Activated T-helper 1 cell treated with Interleukin-2 at 50 U/mL for 16 hours (primary cell): ENCODE measurements around the gene MRPL20.
A peak's percentile ranks its signal among the peaks of the same experiment; 100 is the strongest.
"Not testable (repeated sequence)": the region's sequence is repeated elsewhere in the genome, so short reads cannot be mapped to it uniquely, and the experiment has no call there.

ENCODE experiments used
- DNase-seq: peaks from one replicate; pipeline ENCODE4 v3.0.0-alpha.2; 2020; ENCODE audit warnings: low read depth

The MRPL20 gene

DNA sequence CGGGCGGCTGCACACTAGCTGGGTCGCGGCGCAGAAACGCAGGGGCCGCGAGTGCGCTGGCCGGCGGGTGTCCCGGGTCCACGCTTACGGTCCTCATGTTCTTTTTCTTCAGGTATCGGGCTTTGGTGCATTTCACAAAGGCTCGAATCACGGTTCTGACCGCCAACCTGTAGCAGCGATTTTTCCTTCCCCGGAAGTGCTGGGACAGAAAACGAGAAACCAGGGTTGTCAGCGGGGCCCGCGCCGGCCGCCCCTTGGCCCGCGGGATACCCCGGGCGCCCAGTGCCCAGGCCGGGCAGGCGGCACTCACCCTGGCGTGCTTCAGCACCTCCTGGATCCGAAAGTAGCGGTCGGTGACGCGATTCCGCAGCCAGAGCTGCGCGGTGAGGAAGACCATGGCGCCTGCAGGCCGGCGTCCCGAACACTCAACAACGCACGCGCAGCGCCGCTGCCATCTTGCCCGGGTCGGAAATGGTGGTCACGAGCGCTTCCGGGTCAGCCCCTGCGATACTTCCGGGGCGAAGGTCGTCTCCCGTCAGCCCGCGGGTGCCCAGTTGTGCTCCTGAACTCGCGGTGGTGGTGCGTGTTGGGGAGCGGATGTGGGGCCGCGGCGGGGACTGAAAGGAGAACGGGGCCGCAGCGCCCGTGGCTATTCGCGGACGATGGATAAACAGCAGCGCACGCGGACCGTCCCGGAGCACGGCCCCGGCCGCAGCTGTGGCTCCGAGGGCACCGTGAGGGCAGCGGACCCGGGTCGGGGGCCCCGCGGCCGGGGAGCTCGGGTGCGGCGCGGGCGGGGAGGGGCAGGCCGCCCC lies at the start of gene MRPL20:
MRPL20 (minus strand) TSS at position 473 of the 815 bp plus-strand sequence; CDS start at position 397, 76 bp downstream.
- peak; percentile 95 for DNase-seq

DNA sequence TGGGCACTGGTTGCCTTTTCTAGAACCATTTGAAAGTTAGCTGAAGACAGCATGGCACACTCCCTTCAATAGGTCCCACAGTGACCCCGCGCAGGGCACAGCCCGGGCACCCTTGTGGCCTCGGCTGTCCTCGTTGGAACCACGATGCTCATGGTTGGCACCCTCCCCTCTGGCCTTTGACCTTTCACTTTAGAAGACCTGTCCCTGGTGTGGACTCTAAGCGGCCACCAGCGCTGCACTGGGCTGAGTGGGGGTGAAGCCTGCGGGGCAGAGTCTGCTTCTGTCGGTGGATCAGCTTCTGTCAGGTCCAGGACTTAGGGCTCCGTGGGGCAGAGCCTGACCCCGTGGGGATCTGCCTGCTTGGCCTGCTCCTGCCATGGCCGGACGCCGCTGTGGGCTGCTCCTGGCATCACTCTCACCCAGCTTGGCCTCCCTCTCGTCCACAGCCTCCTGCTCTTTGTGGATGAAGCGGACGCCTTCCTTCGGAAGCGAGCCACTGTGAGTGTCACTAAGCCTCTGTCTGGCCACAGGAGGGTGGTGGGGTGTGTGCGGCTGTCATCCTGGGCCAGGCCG lies 49.7 kb upstream of the MRPL20 start:
- not testable (repeated sequence) for DNase-seq

DNA sequence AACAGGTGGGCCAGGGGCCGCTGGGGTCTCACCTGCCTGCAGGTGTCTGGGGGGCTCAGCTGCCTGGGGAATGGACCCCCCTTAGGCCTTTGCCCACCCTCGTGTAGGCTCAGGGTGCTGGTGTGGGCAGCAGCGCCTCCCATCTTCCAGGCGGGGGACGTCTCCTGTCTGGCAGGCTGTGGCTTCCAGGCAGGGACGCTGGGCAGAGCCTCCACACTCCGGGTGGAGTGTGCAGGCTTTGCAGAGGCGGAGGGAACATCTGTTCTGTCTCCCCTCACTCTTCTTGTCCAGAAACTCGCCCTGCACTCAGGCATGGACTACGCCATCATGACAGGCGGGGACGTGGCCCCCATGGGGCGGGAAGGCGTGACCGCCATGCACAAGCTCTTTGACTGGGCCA lies 48.8 kb upstream of the MRPL20 start:
- not testable (repeated sequence) for DNase-seq

DNA sequence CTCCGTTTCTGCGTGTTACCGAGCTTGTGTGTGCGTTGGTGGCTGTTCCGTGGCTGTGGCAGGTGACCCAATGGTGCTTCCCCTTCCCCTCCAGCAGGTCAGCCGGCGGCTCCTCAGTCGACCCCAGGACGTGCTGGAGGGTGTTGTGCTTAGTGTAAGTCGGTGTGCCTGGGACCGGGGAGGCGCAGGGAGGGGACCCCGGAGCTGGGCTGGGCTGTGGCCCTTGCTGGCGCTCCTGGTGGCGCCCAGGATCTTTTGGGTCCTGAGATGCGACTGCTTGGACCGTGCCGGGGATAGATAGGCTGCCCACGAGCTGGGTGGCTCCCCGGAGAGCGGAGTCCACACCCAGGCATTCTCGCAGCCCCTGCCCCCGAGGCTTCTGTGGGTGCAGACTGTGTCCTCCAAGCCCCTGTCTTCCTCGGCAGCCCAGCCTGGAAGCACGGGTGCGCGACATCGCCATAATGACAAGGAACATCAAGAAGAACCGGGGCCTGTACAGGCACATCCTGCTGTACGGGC lies 48.3 kb upstream of the MRPL20 start:
- no peak for DNase-seq

DNA sequence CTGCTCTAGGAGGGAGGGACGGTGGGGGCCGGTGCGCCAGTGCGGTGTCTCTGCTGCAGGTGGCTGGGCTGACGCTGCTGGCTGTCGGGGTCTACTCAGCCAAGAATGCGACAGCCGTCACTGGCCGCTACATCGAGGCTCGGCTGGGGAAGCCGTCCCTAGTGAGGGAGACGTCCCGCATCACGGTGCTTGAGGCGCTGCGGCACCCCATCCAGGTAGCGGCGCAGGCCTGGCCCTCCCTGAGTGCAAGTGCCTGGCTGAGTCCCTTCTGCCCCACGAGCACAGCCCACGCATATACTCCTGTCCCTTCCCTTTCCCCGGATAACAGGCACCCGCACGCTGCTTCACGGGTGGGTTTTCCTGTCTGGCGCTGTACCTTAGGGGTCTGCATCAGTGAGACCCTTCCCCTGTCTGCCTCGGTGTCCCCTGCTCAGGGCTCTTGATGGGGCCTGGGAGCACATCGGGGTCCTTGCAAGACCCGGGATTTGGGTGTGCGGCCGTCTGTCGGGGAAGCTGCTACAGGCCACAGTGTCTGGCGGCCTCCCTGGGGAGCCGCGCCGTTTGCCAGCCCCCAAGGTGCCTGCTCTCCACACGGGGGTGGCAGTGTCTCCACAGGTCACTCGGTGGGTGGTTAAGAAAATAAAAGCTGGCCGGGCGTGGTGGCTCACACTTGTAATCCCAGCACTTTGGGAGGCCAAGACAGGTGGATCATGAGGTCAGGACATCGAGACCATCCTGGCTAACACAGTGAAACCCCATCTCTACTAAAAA lies 47.4 kb upstream of the MRPL20 start:
- DNase-seq, result not testable (repeated sequence)

DNA sequence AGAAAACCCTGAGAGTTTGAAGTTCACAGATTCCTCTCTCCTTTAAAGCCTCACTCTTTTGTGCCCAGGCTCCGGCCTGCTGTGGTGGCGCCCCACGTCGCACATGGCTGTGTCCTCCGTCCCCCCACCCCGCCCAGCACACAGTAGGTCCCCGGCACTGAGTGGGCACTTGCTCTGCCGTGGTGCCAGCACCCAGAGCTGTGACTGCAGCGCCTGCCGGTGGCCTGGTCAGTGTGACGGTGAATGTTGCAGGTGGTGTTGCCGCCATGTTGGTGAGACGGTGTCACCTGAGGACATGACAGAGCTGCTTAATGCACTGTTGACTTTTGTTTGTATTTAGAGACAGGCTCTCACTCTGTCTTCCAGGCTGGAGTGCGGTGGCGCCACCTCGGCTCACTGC lies 45.8 kb upstream of the MRPL20 start:
- no peak for DNase-seq

DNA sequence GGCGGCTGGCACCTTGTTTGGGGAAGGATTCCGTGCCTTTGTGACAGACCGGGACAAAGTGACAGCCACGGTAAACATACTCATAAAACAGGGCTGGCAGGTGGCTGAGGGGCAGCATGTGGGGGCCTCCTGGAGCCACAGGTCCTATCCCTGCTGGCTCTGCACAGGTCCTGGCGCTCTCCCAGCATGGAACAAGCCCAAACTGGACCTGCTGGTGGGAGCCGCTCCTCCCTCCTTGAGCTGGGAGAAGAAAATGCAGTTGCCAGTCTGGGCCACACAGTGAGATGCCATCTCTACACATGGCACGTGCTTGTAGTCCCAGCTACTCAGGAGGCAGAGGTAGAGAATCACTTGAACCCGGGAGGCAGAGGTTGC lies 45.3 kb upstream of the MRPL20 start:
- DNase-seq, result not testable (repeated sequence)

DNA sequence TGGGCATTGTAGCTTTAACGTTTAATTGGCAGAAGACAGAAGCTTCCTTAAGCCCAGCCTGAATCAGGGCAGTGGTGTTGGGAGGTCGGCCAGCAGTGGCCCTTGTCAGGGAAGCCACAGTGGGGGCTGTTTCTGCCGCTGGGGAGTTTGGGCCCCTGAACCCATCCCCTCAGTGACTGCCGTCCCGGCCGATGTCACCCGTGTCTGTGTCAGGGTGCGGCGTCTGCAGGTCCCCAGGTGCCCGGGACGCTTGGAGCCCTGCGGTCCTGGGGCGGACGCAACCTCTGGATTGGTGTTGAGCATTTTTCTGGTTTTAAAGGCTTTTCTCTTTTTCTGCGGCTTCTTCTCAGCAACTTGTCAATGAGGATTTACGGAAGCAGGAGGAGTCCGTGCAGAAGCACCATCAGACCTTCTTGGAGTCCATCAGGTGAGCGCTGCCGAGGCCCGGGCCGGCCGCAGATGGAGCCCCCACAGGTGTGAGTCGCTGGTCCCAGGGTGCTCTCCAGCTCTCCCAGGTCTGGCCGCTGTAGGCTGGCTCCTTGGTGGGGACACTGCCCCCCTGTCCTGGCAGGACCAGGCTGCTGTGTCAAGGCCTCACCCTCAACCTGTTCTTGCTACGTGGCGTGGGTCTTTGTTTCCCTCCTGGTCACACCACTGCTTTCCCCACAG lies 44.7 kb upstream of the MRPL20 start:
- no peak for DNase-seq

DNA sequence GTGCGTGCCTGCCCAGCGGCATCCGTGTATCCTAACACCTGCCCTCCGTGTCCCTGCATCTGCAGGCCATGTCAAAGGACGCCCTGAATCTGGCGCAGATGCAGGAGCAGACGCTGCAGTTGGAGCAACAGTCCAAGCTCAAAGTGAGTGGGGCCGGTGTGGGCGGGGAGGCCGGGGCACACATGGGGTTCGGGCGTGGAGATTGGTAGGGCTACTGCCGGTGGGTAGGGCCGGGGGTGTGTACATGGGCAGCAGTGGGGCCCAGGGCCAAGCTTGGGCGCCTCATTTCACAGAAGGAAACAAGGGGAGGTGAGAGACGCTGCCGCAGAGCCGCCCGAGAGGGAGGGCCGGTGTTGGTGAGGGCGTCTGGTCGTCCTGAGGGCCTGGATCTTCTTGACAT lies 43.5 kb upstream of the MRPL20 start:
- not testable (repeated sequence) for DNase-seq

DNA sequence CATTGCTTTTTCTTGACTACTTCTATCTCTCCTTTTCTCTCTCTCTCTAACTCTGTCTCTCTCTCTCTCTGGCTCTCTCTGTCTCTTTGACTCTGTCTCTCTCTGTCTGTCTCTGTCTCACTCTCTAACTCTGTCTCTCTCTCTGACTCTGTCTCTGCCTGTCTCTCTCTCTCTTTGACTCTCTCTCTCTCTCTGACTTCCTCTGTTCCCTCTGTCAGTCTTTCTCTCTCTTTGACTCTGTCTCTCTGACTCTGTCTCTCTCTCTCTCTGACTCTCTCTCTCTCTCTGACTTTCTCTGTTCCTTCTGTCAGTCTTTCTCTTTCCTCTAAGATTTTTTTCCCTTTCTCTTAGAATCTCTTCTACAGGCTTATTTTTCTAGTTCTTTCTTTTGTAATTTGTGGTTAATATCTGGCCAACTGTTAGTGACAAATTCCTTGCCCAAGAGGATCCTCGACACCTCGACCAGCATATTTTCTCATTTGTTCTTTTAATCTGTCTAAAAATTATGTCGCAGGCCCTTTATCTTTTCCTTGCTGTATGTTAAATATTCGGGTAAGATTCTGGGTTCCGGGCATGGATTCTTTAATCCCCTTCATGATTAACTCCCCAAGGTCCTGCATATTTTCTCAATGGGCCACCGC lies 42.1 kb upstream of the MRPL20 start, which contains the start of gene ATAD3C:
ATAD3C (plus strand) TSS at position 591 of the 641 bp plus-strand sequence. CDS start 995 bp downstream, outside the sequence.
- no peak for DNase-seq

DNA sequence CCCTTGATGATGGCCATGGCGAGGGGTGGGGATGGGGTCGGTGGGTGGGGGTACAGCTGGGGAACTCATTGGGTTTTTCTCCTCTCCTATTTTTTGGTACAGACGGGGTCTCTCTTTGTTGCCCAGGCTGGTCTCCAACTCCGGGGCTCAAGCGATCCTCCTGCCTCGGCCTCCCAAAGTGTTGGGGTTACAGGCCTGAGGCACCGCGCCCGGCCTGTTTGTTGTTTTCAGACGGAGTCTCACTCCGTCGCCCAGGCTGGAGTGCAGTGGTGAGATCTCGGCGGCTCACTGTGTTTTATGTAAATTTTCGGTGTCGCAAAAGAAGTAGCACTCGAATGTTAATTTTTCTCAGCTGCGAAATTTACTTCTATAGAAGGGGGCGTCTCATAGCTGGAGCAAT lies 39.5 kb upstream of the MRPL20 start:
- DNase-seq, result not testable (repeated sequence)

DNA sequence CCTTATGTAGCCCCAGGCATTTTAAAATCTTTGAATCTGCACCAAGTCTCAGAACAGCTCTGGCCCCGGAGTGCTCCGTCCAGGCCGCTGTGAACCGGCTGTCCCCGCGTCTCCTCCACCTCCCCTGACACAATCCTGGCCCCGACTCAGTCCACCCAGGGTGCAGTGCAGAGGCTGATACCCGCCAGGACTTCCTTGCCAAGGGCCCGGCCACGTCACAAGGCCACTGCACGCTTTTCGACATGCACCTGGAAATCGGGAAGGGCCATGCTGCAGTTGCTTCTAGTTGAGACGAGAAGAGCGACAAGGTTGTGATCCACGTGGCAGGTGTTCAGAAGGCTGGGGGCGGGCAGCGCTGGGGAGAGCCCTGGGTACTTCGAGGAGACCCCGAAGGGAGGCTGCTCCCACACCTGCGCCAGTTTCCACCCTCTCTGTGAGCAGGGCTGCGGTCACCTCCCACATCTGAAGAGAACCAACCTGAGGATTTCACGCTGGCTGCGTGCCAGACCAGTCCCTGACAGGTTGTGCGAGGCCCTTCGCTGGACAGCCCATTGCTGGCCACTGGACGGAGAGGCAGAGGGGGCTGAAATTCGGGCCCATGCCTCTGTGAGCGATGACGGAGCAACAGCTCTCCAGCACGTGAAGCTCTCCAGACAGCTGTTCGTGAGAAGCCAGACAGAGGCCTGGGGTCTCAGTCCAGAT lies 35.1 kb upstream of the MRPL20 start:
- no peak for DNase-seq

DNA sequence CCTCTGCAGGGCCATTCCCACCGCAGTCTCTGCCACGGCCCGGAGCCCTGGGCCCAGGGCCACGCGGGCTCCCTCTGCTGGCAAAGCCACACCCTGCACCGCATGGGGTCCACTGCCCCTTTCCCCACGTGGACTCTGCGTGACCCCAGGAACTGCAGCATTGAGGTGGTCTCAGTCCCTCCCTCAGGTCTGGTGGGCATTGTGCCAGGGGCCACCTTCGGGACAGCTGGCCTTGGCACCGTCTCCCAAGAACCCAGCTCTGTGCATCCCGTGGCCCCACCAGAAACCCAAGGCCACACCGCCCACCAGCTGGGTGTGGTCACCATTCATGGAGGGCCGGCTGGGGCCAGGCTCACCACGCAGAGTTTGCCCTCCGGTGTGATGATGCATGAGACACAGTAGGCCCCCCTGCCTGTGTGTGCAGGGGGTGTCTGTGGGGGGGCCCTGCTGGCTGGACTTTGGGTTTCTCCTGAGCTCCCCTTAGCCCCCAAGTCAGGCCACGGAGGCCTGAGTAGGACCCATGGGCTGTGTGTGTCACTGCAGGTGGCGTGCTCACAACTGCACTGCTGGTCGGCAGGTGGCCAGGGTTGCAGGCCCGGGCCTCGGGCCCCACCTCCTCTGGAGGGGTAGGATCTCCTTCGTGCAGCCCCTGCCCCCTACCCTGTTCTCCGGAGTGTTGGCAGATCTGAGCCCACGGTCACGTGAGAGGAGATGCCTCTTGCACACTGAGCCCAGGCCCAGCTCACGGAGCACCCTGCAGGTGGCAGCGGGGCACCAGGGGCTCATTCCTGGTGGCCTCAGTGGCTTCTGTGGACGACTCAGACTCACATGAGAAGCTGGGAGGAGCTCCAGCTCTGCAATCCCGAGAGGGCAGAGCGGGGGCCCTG lies 34.2 kb upstream of the MRPL20 start:
- peak; percentile 38 for DNase-seq

DNA sequence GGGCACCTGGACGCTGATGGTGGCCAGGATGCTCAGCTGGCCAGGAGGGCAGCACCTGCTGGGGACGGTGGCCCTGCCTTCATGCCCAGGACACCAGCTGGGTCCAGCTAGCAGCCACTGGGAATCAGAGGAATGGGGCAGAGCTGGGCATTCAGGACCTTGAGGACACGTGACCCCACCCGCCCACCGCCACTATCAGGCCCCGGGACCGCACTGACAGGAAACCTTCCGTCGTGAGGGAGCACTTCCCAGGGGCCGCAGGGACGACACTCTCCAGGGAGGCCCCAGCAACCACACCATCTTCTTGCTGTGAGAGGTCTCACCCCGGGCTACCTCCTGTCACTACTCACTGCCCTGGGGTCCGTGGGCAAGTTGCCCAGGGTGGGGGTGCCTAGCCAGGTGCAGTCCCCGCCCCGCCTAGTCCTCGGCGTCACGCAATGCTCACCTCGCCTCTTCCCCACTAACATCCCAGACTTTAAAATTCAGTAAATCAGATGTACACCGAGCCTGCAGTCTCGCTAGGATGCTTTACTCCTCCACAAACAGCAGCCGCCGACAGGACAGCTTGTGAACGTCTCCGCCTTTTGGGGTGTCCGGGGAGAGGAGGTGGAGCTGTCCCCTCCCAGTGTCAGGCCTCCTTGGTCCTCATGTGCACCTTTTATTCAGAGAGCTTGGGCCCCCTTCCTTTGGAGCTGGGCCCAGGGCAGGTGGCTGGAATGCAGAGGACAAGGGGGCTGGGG lies 33.3 kb upstream of the MRPL20 start:
- DNase-seq, result no peak

DNA sequence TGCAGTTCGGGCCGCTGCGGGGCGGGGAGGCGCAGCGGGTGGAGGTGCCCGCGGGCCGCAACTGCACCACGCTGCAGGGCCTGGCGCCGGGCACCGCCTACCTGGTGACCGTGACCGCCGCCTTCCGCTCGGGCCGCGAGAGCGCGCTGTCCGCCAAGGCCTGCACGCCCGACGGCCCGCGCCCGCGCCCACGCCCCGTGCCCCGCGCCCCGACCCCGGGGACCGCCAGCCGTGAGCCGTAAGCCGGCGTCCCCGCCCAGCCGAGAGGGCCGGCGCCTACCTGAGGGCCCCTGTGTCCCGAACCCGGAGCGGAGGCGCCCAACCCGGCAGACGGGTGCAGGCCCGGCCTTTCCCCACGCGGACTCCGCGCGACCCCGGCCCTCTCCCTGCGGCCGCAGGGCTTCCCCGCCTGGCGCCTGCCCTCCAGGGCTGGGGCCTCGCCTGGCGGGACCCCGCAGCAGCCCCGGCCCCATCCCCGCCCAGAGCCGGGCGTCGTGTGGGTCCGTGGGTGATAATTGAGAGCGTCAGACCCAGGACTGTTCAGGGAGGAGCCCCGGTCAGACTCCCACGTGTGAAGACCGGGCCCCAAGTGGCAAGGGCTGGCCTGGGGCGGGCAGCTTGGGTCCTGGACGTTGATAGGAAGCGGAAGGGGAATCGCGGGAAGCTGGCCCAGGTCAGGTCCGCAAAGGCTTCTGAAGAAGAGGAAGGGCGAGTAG lies 32.6 kb upstream of the MRPL20 start:
- DNase-seq, result no peak

DNA sequence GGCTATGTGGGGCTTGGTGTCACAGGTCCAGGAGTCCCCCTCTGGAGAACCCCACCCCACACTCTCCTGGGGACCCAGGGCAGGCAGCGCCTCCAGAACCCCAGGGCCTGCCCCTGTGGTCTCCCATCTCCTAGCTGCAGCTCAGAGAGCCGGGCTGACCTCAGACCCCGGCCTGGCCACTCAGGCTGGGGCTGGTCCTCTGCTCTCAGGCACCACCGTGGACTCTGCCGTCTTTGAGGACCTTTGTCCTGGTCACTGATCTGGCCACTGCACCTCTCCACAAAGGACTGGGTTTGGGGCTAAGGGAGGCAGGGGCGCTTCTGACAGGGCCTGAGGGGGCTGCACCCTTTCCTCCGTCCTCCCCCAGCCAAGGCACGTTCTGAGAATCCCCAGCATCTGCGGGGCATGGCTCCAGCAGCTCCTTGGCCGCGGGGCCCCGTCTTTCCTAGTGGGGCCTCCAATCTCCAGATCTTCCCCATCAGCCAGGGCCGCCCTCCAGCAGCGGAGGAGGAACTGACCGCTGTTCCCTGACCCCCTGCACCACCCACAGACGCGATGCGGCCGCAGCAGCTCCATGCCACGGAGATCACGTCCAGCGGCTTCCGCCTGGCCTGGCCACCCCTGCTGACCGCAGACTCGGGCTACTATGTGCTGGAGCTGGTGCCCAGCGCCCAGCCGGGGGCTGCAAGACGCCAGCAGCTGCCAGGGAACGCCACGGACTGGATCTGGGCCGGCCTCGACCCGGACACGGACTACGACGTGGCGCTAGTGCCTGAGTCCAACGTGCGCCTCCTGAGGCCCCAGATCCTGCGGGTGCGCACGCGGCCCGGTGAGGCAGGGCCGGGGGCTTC lies 31.7 kb upstream of the MRPL20 start:
- no peak for DNase-seq

DNA sequence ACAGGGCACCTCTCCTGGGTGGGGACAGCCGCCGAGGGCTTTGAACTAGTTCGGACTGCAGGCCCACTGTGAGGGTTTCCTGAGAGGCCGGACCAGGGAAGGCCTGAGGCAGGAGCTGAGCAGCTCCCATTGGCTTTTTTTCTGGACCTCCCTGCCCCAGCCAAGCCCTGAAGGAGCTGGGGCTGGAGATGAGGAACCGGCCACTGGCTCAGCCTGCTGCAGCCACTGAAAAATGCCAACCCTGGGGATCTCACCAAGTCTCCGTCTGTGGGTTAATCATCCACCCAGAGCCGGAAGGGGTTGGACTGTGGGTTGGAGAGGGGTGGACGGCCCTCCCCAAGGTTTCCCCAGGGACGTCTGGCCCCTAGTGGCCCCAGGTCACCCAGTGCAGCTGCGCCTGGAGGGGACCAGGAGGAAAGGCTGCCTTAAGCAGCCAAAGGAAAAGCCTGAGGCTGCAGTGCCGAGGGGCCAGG lies 30.8 kb upstream of the MRPL20 start:
- no peak for DNase-seq
